Right lobe of liver (tissue), 6 donors: ENCODE measurements around the gene LCN2. TPM values are rescaled to one million over a fixed set of nuclear protein-coding genes. Genes with fewer than 3 reads are reported as not detected.

Experiments used
- ATAC-seq, 4 donors: fragments of 200-7000 bp; cut with Tn5 transposase; one replicate each; pipeline ENCODE4 v1.9.1; 2020; ENCODE audit warnings: mild to moderate bottlenecking in 4 of 4, moderate library complexity in 4 of 4
- DNase-seq, 3 donors: peaks; one replicate each; pipeline ENCODE4 v3.0.0-alpha.2; 2020
- H3K27ac ChIP-seq, 3 donors: fragments of 200-600 bp; one replicate each; pipeline ENCODE4 v1.8.0; 2022
- H3K27me3 ChIP-seq, 2 donors: fragments of 200-600 bp; one replicate each; pipeline ENCODE4 v1.8.0; 2022
- H3K36me3 ChIP-seq, 4 donors: fragments of 200-600 bp; sonication (generic) in 1 of 4; one replicate each; pipeline versions ENCODE4 v1.5.1 to v1.8.0; 2017 to 2022; ENCODE audit warnings: control low read depth in 1 of 4
- H3K4me1 ChIP-seq, 4 donors: fragments of 200-600 bp; sonication (generic) in 1 of 4; one replicate each; pipeline versions ENCODE4 v1.5.1 to v1.8.0; 2017 to 2022; ENCODE audit warnings: control low read depth in 1 of 4
- H3K4me3 ChIP-seq, 3 donors: fragments of 200-600 bp; one replicate each; pipeline ENCODE4 v1.8.0; 2022
- H3K9me3 ChIP-seq, 4 donors: fragments of 200-600 bp; sonication (generic) in 1 of 4; one replicate each; pipeline versions ENCODE4 v1.5.1 to v1.8.0; 2017 to 2022; ENCODE audit warnings: control low read depth in 1 of 4
- CTCF ChIP-seq, 4 donors: fragments of 200-600 bp in 3 of 4; fragments of 450-650 bp in 1 of 4; IDR thresholded peaks; one replicate each; pipeline versions ENCODE4 v1.5.1 to v1.8.0; 2016 to 2022; ENCODE audit warnings: antibody characterized with exemption in 4 of 4, mild to moderate bottlenecking in 2 of 4
- POLR2A ChIP-seq: fragments of 450-650 bp; IDR thresholded peaks from one replicate; pipeline ENCODE4 v1.6.1; 2017; ENCODE audit warnings: antibody characterized with exemption, mild to moderate bottlenecking
- WGBS: methylation state at CpG from one replicate; pipeline ENCODE4 v1.1.6; 2018; ENCODE audit warnings: low coverage, low lambda C conversion rate; ENCODE audit not compliant: insufficient coverage; ENCODE audit errors: missing lambda C conversion rate; 5-methylcytosine and 5-hydroxymethylcytosine counted together
- intact Hi-C, 2 donors: fragments of 100-400 bp; cut with DNase I; formaldehyde crosslinking; loops; one replicate each; pipeline versions ENCODE4 v1.11.2 to v1.14.1; 2022
- long read RNA-seq: library from polyadenylated mRNA; unstranded; transcript quantifications from one replicate; pipeline ENCODE4 v2.0.0, GENCODE V29; 2019
- total RNA-seq, 6 experiments: library from RNA; depleted of rRNA in 2 of 6; stranded (reverse); fragments of >200 nt in 2 of 6; fragmentation: NEBNext Ultra II Directional in 3 of 6; extraction: Animal tissue kit (Norgen Biotek cat#: 25700) in 3 of 6; gene quantifications; one replicate each; pipeline versions ENCODE4 v1.1.0 to v1.2.4, GENCODE V29; 2016 to 2023
- donor health status: DM: no; HTN: yes; CAD: no.
- donor health status: DM: no; HTN: no; CAD: no.
- donor health status: DM: no; HTN: no; CAD: no.
- donor health status: DM: no; HTN: yes; CAD: no.
- donor health status: DM: no; HTN: yes; CAD: no.

The LCN2 gene
- total RNA-seq = 10 to 100 TPM in 4 of 6 experiments, 1 to 10 TPM in 2; 2.7 to 81.8 (median 18.1) TPM
- long read RNA-seq, partial matches to known transcripts = 1 of 5 reads
- long read RNA-seq, other reads (novel, unspliced or antisense) = 0 of 5 reads

GRCh38 chr9:128149001-128149701 is at the start of gene LCN2:
Gene LCN2, plus strand, starts transcription at chr9:128149453. Its CDS starts 73 bp downstream, at chr9:128149526.
- H3K36me3 ChIP-seq = no peaks in the 10 kb centered on the region
- no peak within 1 kb of the TSS for H3K27ac ChIP-seq
- peak; percentile 73 to 85 (median 78) for ATAC-seq
- H3K4me3 ChIP-seq = no peak within 1 kb of the TSS
- DNase-seq = peak; percentile 70 to 86 (median 82)
- TF ChIP-seq CTCF (IDR thresholded peaks at IDR 0.05) (no peak), POLR2A (no peak)
- intact Hi-C loops = no loop called here
- WGBS = 29% methylated on average over 3 of the region's 9 CpGs
- peaks cover 0 to 18% (median 8%) of the 10 kb centered on the region in 4 donors for H3K4me1 ChIP-seq
- H3K9me3 ChIP-seq = no peaks in the 10 kb centered on the region
- no peaks in the 10 kb centered on the region for H3K27me3 ChIP-seq

- ATAC-seq (no peak), DNase-seq (peak; percentile 44 to 73 (median 73))
- intact Hi-C loops = loop anchor here in 1 of 2 donors (10.0 kb wide), 1 partner anchor 115 kb away; the partner anchor contains the start of gene EEIG1
- Histone ChIP-seq H3K4me3 (peak overlapping the region; percentile 61 to 74 (median 73)), H3K9me3 (no peaks in the 10 kb centered on the region), H3K4me1 (peaks cover 0 to 63% (median 30%) of the 10 kb centered on the region in 4 donors), H3K36me3 (peaks cover 0 to 20% (median 9%) of the 10 kb centered on the region in 4 donors), H3K27ac (peak overlapping the region; percentile 89 to 99 (median 94)), H3K27me3 (no peaks in the 10 kb centered on the region)
- no peak for TF ChIP-seq CTCF (IDR thresholded peaks at IDR 0.05)
- TF ChIP-seq POLR2A = peak; percentile 6
- WGBS = 19% methylated on average over 10 of the region's 16 CpGs
These were observed 49.2 kb upstream of the LCN2 start for GRCh38 chr9:128099932-128100491.

GRCh38 chr9:128100581-128100980 is 48.7 kb upstream of the LCN2 start:
- 14% methylated on average over 2 of the region's 10 CpGs for WGBS
- intact Hi-C loops = loop anchor here in 1 of 2 donors (10.0 kb wide), 1 partner anchor 116 kb away; the partner anchor contains the start of gene EEIG1
- peak overlapping the region; percentile 61 to 74 (median 73) for H3K4me3 ChIP-seq
- TF ChIP-seq POLR2A (no peak), CTCF (IDR thresholded peaks at IDR 0.05) (no peak)
- H3K27me3 ChIP-seq = no peaks in the 10 kb centered on the region
- H3K9me3 ChIP-seq = no peaks in the 10 kb centered on the region
- DNase-seq (peak in 1 of 3 donors; percentile 30), ATAC-seq (no peak)
- peaks cover 0 to 63% (median 31%) of the 10 kb centered on the region in 4 donors for H3K4me1 ChIP-seq
- peak overlapping the region; percentile 89 to 99 (median 94) for H3K27ac ChIP-seq
- H3K36me3 ChIP-seq = peaks cover 0 to 26% (median 13%) of the 10 kb centered on the region in 4 donors

GRCh38 chr9:128101231-128101661 is 48.0 kb upstream of the LCN2 start:
- H3K27ac ChIP-seq = peak overlapping the region; percentile 89 to 99 (median 94)
- peak in 3 of 4 donors; percentile 0 to 21 (median 2) for ATAC-seq
- TF ChIP-seq CTCF (IDR thresholded peaks at IDR 0.05) (no peak), POLR2A (peak; percentile 73)
- H3K9me3 ChIP-seq = no peaks in the 10 kb centered on the region
- intact Hi-C loops = loop anchor here in 1 of 2 donors (10.0 kb wide), 1 partner anchor 116 kb away; the partner anchor contains the start of gene EEIG1
- DNase-seq = peak; percentile 54 to 89 (median 80)
- peaks cover 2 to 33% (median 19%) of the 10 kb centered on the region in 4 donors for H3K36me3 ChIP-seq
- peak overlapping the region; percentile 61 to 74 (median 73) for H3K4me3 ChIP-seq
- peaks cover 0 to 66% (median 34%) of the 10 kb centered on the region in 4 donors for H3K4me1 ChIP-seq
- H3K27me3 ChIP-seq = no peaks in the 10 kb centered on the region
- 20% methylated on average over 7 of the region's 12 CpGs for WGBS
